H9 (cell line): Measurements from ENCODE around the gene SCNN1G. TPM values are rescaled to one million over a fixed set of nuclear protein-coding genes. Genes with fewer than 3 reads are reported as not detected.

Experiments
- DNase-seq: peaks from one replicate; pipeline ENCODE4 v3.0.0-alpha.2; 2017
- H2AFZ ChIP-seq: one replicate; pipeline ENCODE4 v1.6.1; 2013; ENCODE audit warnings: mild to moderate bottlenecking, low read length, control low read depth, moderate library complexity
- H2AK5ac ChIP-seq: 2 replicates; pipeline ENCODE4 v1.6.1; 2013; ENCODE audit warnings: low read length, control low read depth, mixed read lengths; ENCODE audit not compliant: insufficient read length
- H2BK120ac ChIP-seq: one replicate; pipeline ENCODE4 v1.6.1; 2013; ENCODE audit warnings: low read depth, mild to moderate bottlenecking, low read length, control low read depth, inconsistent platforms; ENCODE audit not compliant: poor library complexity, severe bottlenecking
- H2BK12ac ChIP-seq: 2 replicates; pipeline ENCODE4 v1.6.1; 2013; ENCODE audit warnings: low read length, control low read depth, mixed read lengths, low read depth; ENCODE audit not compliant: insufficient read length
- H2BK15ac ChIP-seq: 2 replicates; pipeline ENCODE4 v1.6.1; 2013; ENCODE audit warnings: low read depth, low read length, control low read depth
- H2BK20ac ChIP-seq: one replicate; pipeline ENCODE4 v1.6.1; 2013; ENCODE audit warnings: low read depth, mild to moderate bottlenecking, low read length, control low read depth, inconsistent platforms; ENCODE audit not compliant: poor library complexity, severe bottlenecking
- H2BK5ac ChIP-seq: 2 replicates; pipeline ENCODE4 v1.6.1; 2013; ENCODE audit warnings: low read length, control low read depth, mixed read lengths; ENCODE audit not compliant: insufficient read length
- H3K14ac ChIP-seq: 2 replicates; pipeline ENCODE4 v1.6.1; 2013; ENCODE audit warnings: low read length, control low read depth; ENCODE audit not compliant: insufficient read depth
- H3K18ac ChIP-seq: 2 replicates; pipeline ENCODE4 v1.6.1; 2013; ENCODE audit warnings: low read depth, mild to moderate bottlenecking, mixed read lengths, low read length, control low read depth; ENCODE audit not compliant: insufficient read length
- H3K23ac ChIP-seq: 2 replicates; pipeline ENCODE4 v1.6.1; 2013; ENCODE audit warnings: low read length, control low read depth, mixed read lengths, low read depth; ENCODE audit not compliant: insufficient read length
- H3K23me2 ChIP-seq: 2 replicates; pipeline ENCODE4 v1.6.1; 2013; ENCODE audit warnings: low read depth, mild to moderate bottlenecking, mixed read lengths, low read length, control low read depth; ENCODE audit not compliant: insufficient read length, poor library complexity, severe bottlenecking
- H3K27ac ChIP-seq: 2 replicates; pipeline ENCODE4 v1.5.1; 2013; ENCODE audit warnings: low read length, control low read depth, mixed read lengths, low read depth; ENCODE audit not compliant: insufficient read length
- H3K27me3 ChIP-seq: 2 replicates; pipeline ENCODE4 v1.6.1; 2013; ENCODE audit warnings: low read length, control low read depth, inconsistent platforms; ENCODE audit not compliant: insufficient read depth
- H3K4ac ChIP-seq: 2 replicates; pipeline ENCODE4 v1.6.1; 2013; ENCODE audit warnings: low read depth, mild to moderate bottlenecking, control low read depth, inconsistent platforms, low read length, moderate library complexity
- H3K4me1 ChIP-seq: 2 replicates; pipeline ENCODE4 v1.6.1; 2013; ENCODE audit warnings: low read length, control low read depth, inconsistent platforms; ENCODE audit not compliant: insufficient read depth
- H3K4me2 ChIP-seq: 2 replicates; pipeline ENCODE4 v1.6.1; 2013; ENCODE audit warnings: low read length, control low read depth, mixed read lengths; ENCODE audit not compliant: insufficient read length, insufficient read depth
- H3K56ac ChIP-seq: 2 replicates; pipeline ENCODE4 v1.6.1; 2013; ENCODE audit warnings: low read depth, mild to moderate bottlenecking, mixed read lengths, low read length, control low read depth; ENCODE audit not compliant: insufficient read length
- H3K79me1 ChIP-seq: 2 replicates; pipeline ENCODE4 v1.6.1; 2013; ENCODE audit warnings: low read depth, mild to moderate bottlenecking, moderate library complexity, low read length, control low read depth, inconsistent platforms; ENCODE audit not compliant: insufficient read depth, poor library complexity, severe bottlenecking
- H3K79me2 ChIP-seq: 2 replicates; pipeline ENCODE4 v1.6.1; 2013; ENCODE audit warnings: low read length, control low read depth, inconsistent platforms; ENCODE audit not compliant: insufficient read depth
- H3K9ac ChIP-seq: 2 replicates; pipeline ENCODE4 v1.6.1; 2013; ENCODE audit warnings: low read length, control low read depth, mixed read lengths; ENCODE audit not compliant: insufficient read length; ENCODE audit errors: extremely low read depth
- H3K9me3 ChIP-seq: one replicate; pipeline ENCODE4 v1.6.1; 2013; ENCODE audit warnings: low read depth, low read length, inconsistent platforms; ENCODE audit not compliant: control insufficient read depth
- H3T11ph ChIP-seq: one replicate; pipeline ENCODE4 v1.6.1; 2013; ENCODE audit warnings: mild to moderate bottlenecking, low read length, control low read depth, inconsistent platforms
- H4K20me1 ChIP-seq: one replicate; pipeline ENCODE4 v1.6.1; 2013; ENCODE audit not compliant: control insufficient read depth, insufficient read length, insufficient read depth
- H4K5ac ChIP-seq: 2 replicates; pipeline ENCODE4 v1.6.1; 2013; ENCODE audit warnings: low read depth, mild to moderate bottlenecking, mixed read lengths, low read length, control low read depth; ENCODE audit not compliant: insufficient read length
- H4K8ac ChIP-seq: replicated peaks from 2 replicates; pipeline ENCODE4 v1.6.1; 2013; ENCODE audit warnings: low read length, control low read depth, mixed read lengths, low read depth; ENCODE audit not compliant: insufficient read length
- H4K91ac ChIP-seq: 2 replicates; pipeline ENCODE4 v1.6.1; 2013; ENCODE audit warnings: low read depth, mild to moderate bottlenecking, moderate library complexity, mixed read lengths, low read length, control low read depth; ENCODE audit not compliant: insufficient read length
- H3K27ac Mint-ChIP-seq, 3 experiments: 2 replicates in 2 of 3; 3 replicates in 1 of 3; pipeline ENCODE4 v1.8.0; 2020 to 2021; ENCODE audit warnings: mixed read lengths in 3 of 3, mild to moderate bottlenecking in 1 of 3, moderate library complexity in 1 of 3
- H3K27me3 Mint-ChIP-seq: 2 replicates; pipeline ENCODE4 v1.8.0; 2021; ENCODE audit warnings: low read depth, mild to moderate bottlenecking, moderate library complexity, mixed read lengths
- H3K36me3 Mint-ChIP-seq, 3 experiments: 2 replicates in 2 of 3; 3 replicates in 1 of 3; pipeline ENCODE4 v1.8.0; 2020 to 2021; ENCODE audit warnings: low read depth in 3 of 3, mixed read lengths in 3 of 3; ENCODE audit not compliant: insufficient read depth in 1 of 3
- H3K4me1 Mint-ChIP-seq, 2 experiments: 2 replicates each; pipeline ENCODE4 v1.8.0; 2020; ENCODE audit warnings: mixed read lengths in 2 of 2
- H3K4me3 Mint-ChIP-seq, 2 experiments: 2 replicates in 1 of 2; 3 replicates in 1 of 2; pipeline ENCODE4 v1.8.0; 2020 to 2021; ENCODE audit warnings: mild to moderate bottlenecking in 2 of 2, mixed read lengths in 2 of 2, moderate library complexity in 1 of 2
- H3K9me3 Mint-ChIP-seq, 2 experiments: 2 replicates in 1 of 2; 3 replicates in 1 of 2; pipeline ENCODE4 v1.8.0; 2020; ENCODE audit warnings: mild to moderate bottlenecking in 2 of 2, mixed read lengths in 2 of 2, moderate library complexity in 1 of 2
- CTCF ChIP-seq: fragments of 200-600 bp; sonication (generic); conservative IDR thresholded peaks from 3 replicates; pipeline ENCODE4 v1.8.0; 2021; ENCODE audit warnings: antibody characterized with exemption, mild to moderate bottlenecking
- WGBS: extraction: QIAGEN DNeasy Blood & Tissue Kit; methylation state at CpG from one replicate; pipeline ENCODE4 v1.1.7; 2013; ENCODE audit warnings: missing lambda C conversion rate, low lambda C conversion rate, mixed read lengths; ENCODE audit not compliant: insufficient read length; ENCODE audit errors: extremely low coverage; 5-methylcytosine and 5-hydroxymethylcytosine counted together
- total RNA-seq: library from RNA; stranded (reverse); gene quantifications from 2 replicates; pipeline ENCODE4 v1.2.1, GENCODE V29; 2021

Gene SCNN1G
- total RNA-seq, 1 experiment from 2014 or later = 0.74 TPM

GRCh38 chr16:23216658-23217246, 34.2 kb downstream of the SCNN1G start:
- no peak overlapping the region for H2BK20ac ChIP-seq
- Mint-ChIP-seq H3K36me3 (no peaks in the 10 kb centered on the region), H3K9me3 (no peaks in the 10 kb centered on the region)

More at GRCh38 chr16:23216658-23217246, 34.2 kb downstream of the SCNN1G start:
- no peaks in the 10 kb centered on the region; the same call in none of the 2 replicates for H3K27me3 Mint-ChIP-seq
- Histone ChIP-seq H2AFZ (no peak overlapping the region), H3K4me2 (no peak overlapping the region), H3K14ac (no peak overlapping the region), H2BK12ac (no peak overlapping the region), H3K18ac (no peak overlapping the region), H3K9ac (no peak overlapping the region), H2BK120ac (no peak overlapping the region), H2BK5ac (no peak overlapping the region), H2BK15ac (no peak overlapping the region), H3K23me2 (no peaks in the 10 kb centered on the region), H3K23ac (no peak overlapping the region), H3K79me2 (no peaks in the 10 kb centered on the region), H3K4me1 (no peaks in the 10 kb centered on the region), H4K5ac (no peak overlapping the region), H4K91ac (no peak overlapping the region), H3K9me3 (no peaks in the 10 kb centered on the region), H3K27ac (no peak overlapping the region), H3K27me3 (no peaks in the 10 kb centered on the region), H4K8ac (no peak overlapping the region), H4K20me1 (no peaks in the 10 kb centered on the region), H2AK5ac (no peak overlapping the region), H3K4ac (no peak overlapping the region), H3T11ph (no peak overlapping the region), H3K56ac (no peak overlapping the region), H3K79me1 (no peaks in the 10 kb centered on the region)
- WGBS = no CpG with 5 or more reads among the region's 4 CpGs
- no peak for DNase-seq
- no peaks in the 10 kb centered on the region for H3K4me1 Mint-ChIP-seq
- H3K4me3 Mint-ChIP-seq = no peak overlapping the region
- TF ChIP-seq CTCF = no peak
- H3K27ac Mint-ChIP-seq = no peak overlapping the region; a peak in 1 of 7 replicates
